NCI-H1930 (cell line): ENCODE results near the gene DNASE1L1.

ENCODE experiments used
- DNase-seq, 2 experiments: peaks; one replicate each; lab custom pipeline; 2025; lab: John Stamatoyannopoulos, UW

Gene DNASE1L1

DNA sequence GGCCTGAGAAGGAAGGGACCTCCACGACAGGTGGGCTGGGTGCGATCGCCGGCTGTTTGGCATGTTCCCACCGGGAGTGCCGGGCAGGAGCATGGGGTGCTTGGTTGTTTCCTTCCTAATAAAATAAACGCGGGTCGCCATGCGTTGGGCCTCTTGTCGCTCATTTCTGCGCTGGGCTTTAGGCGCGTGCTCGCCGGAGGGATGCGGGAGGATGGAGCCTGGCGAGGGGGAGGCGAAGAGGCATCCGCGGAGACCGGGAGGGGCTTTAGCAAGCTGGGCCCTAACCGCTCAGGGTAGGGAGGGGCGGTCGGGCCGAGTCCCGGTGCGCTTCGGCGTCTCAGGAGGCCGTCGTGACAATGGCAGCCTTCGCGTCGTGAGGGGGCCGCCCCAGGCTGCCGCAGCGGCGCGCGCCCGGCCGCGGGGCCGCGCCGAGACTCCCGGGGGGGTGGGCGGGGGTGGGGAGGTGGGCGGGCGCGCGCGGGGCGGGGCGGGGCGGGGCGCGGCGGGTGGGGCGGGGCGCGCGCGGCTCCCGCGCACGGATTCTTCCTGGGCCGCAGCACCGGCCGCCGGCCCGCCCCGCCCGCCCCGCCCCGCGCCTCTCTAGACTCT, 27.4 kb upstream of the DNASE1L1 start:
- DNase-seq = peak; percentile 21 to 57

DNA sequence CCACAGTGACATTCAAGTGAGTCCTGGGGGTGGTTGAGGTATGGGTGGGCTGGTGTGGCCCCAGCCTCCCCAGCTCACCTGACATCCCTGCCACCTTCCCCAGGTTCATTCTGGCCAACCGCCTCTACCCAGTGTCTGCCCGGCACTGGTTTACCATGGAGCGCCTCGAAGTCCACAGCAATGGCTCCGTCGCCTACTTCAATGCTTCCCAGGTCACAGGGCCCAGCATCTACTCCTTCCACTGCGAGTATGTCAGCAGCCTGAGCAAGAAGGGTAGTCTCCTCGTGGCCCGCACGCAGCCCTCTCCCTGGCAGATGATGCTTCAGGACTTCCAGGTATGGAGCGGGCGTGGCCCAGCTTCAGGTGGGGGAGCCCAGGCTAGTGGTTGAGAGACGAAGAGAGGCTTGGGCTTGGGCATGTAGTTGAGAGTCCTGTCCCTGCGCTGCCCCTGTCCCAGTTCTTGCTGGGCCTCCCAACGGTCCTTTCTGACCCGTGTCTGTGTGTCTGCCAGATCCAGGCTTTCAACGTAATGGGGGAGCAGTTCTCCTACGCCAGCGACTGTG, 26.2 kb upstream of the DNASE1L1 start:
- no peak for DNase-seq

DNA sequence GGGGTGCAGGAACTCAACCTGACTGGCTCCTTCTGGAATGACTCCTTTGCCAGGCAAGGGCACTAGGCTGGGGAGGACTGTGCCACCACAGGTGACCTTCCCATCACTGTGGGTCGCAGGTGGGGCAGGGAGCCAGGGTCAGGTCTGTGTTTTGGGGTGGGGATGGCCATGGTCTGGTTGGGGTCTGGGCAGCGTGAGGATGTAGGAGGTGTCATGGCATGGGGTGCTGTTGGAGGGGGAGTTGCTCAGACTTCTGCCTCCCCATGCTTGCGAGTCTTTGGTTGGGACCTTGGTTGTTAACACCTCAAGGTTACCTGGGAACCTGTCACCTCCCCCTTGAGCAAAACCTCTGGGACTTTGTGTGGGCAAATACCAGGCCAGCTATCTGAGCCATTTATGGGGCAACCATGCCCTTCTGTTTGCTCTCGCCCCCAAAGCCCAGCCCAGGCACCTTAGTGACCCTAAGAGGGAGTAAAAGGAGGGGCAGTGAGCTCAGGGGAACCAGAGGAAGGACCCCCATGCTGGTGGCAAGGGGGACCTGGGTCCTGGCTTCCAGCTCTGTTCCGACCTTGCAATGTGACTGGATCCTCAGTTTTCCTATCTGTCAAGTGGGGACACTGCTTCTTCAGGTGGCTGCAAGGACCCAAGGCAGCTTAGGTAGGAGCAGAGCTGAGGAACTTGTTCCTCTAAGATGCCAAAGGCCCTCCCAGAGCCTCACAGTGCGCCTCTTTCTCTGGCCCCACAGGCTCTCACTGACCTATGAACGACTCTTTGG, 25.5 kb upstream of the DNASE1L1 start:
- no peak for DNase-seq

DNA sequence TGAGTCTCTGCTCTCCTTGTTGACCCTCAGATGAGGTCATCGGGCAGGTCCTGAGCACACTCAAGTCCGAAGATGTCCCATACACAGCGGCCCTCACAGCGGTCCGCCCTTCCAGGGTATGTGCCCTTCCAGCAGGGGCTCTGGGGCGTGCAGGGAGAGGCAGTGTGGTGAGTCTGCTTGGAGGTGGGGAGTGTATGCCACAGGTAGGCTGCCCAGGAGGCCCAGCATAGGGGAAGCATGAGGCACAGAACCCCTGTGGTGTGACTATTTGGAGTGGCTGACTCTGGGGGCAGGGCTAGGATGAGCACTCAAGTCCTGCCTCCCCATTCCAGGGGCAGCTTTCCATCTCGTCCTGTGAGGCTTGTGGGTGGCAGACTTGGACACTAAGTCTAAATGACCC, 24.6 kb upstream of the DNASE1L1 start:
- DNase-seq = no peak

DNA sequence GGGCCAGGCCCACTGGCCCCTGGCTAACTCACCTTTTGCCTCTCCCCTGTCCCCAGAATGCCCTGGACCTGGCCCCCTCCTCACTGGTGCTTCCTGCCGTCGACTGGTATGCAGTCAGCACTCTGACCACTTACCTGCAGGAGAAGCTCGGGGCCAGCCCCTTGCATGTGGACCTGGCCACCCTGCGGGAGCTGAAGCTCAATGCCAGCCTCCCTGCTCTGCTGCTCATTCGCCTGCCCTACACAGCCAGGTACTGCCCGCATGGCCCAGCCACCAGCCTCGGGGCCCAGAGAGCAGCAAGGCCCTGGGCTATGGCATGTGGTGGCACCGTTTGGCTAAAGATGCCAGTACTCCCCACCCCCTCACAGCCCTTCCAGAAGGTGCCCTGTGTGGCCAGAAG, 23.2 kb upstream of the DNASE1L1 start:
- no peak for DNase-seq

DNA sequence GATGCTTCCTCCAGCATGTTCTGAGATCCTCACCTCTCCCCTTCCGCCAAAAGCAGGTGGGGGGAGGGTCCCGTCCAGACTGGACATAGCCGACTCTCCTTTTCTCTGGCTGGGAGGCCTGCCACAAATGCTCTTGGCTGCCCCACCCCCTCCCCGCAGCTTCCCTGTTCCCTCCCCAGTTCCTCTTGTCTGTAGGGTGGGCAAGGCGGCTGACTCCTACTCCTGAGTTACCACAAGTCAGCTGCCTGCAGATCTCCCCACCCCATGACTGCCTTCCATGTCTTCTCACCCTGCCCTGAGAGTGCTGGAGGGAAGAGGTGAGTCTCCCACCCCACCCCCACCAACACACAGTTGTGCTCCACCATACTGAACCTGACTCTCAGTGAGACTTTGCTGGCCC, 22.3 kb upstream of the DNASE1L1 start:
- no peak for DNase-seq

DNA sequence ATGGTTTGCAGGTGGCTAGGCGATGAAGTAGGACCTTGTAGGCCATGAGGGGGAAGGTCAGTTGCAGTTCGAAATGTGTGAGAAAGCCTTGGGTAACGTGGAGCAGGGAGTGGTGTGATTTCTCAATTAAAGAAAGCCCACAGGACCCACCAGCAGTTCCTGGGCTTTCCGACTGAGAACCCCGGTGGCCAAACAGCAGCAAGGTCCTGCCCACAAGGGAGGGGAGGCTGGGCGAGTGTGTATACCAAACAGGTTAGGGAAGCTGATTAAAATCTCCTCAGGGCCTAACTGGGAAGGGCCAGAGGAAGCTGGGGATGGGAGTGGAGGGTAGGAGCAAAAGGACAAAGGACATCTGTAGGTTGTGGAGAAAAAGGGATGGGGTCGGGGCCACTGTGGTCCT, 21.9 kb upstream of the DNASE1L1 start:
- no peak for DNase-seq

DNA sequence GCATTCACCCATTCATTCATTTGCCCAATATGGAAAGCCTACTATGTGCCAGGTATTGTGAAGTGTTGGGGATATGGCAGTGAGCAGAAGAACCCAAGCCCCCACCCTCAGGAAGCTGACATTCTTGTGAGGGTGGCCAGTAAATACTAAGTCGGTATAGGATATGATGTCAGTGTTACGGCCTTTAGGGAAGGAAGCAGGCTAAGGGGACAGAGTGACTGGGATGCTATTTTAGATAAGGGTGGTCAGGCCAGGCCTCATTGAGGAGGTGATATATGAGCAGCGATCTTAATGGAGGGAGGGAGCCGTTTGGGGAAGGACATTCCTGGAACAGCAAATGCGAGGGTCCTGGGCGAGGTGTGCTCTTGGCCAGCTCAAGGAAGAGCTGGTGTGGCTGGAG, 21.4 kb upstream of the DNASE1L1 start:
- no peak for DNase-seq

DNA sequence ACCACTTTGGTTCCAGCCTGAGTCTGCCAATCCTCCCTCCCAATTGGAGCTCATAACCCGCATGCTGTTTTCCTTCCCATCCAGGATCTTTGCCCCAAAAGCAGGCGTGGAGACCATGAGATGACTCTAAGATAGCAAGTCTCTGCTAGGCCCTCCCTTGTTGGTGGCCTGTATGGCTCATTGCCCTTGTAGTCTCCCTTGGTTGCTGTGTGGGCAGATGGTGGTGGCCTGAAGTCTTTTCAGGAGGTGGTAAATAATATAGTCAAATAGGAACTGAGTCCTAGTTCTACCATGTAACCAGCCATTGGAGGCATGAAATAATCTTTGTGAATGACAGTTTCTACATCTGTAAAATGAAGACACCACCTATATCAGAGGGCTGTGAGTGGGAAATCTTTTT, 20.7 kb upstream of the DNASE1L1 start:
- no peak for DNase-seq

DNA sequence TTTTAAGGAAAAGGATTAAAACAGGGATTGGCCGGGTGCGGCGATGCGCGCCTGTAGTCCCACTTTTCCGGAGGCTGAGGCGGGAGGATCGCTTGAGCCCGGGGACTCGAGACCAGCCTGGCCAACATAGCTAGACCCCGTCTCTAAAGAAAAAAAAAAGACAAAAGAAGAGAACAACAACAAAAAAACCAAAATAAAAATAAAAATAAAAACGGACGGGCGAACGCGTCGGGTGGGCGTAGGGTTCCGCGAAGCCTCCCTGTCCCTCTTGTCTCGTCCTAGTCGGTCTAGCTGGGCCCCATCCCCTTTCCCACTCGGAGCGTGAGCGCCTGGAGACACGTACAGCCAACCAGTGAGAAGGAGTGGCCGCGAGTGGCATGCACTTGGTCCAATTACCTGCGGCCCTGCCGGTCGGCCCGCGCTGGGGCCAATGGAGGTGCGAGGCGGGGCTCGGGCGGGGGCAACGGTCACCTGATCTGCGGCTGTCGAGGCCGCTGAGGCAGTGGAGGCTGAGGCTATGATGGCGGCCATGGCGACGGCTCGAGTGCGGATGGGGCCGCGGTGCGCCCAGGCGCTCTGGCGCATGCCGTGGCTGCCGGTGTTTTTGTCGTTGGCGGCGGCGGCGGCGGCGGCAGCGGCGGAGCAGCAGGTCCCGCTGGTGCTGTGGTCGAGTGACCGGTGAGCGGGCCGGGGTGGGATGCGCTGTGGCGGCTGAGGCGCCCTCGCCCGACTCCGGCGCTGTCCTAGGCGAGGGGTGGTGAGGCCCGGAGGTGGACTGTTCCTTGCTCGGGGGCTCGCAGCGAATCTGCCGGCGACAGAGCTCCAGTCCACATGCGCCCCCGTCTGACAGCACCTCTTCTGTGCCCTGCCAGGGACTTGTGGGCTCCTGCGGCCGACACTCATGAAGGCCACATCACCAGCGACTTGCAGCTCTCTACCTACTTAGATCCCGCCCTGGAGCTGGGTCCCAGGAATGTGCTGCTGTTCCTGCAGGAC, 19.4 kb upstream of the DNASE1L1 start, which contains the start of gene ATP6AP1:
ATP6AP1 (plus strand) TSS at position 502 of the 996 bp plus-strand sequence; CDS start at position 518, 16 bp downstream.
- peak; percentile 87 to 88 for DNase-seq

DNA sequence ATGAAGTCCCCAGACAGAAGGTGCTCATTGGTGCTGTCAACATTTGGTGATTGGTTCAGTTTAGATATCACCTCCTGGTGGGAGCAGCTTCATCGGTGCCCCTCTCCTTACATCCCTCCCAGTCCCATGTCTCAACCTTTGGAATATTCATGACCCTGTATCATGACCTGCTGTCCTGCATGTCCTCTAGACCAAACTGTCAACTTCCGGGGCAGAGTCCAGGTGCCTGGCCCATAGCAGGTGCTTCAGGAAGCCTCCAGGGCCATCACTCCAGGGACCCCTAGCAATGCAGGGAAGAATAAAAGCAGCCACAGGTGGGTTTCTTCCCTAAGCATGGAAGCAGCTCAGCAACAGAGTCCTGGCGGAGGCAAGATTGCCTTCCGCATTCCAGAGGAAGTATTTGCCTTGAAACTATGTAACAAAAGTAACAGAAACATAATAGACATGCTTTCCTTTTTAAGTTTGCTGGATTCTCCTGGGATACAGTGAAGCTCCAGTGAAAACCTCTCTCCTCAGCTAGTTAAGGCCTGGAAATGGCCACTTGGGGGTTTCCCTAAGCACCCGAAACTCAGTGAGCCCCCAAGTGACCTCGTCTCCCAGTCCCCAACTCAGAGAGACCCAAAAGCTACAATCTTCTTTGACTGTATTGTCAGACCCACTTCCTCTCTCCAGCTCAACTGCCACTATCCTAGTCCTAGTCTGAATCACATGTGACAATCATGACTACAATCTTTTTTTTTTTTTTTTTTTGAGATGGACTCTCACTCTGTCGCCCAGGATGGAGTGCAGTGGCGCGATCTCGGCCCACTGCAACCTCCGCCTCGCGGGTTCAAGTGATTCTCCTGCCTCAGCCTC, 18.1 kb upstream of the DNASE1L1 start:
- no peak for DNase-seq

DNA sequence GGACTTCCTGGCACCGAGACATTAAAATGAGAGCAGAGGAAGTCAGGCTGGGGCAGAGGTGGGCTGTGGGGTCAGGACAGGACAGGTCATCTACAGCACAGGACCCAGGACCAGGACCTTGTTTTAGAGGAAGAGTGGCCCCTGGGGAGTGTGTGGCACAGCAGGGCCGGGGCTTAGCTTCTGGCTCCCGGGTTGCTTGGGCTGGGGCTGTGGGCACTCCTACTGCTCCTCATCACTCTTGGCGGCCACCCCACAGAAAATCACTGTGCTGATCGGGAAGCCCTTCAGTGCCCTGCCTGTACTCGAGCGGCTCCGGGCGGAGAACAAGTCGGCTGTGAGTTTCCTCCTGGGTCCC, 11.3 kb upstream of the DNASE1L1 start:
- DNase-seq = no peak

DNA sequence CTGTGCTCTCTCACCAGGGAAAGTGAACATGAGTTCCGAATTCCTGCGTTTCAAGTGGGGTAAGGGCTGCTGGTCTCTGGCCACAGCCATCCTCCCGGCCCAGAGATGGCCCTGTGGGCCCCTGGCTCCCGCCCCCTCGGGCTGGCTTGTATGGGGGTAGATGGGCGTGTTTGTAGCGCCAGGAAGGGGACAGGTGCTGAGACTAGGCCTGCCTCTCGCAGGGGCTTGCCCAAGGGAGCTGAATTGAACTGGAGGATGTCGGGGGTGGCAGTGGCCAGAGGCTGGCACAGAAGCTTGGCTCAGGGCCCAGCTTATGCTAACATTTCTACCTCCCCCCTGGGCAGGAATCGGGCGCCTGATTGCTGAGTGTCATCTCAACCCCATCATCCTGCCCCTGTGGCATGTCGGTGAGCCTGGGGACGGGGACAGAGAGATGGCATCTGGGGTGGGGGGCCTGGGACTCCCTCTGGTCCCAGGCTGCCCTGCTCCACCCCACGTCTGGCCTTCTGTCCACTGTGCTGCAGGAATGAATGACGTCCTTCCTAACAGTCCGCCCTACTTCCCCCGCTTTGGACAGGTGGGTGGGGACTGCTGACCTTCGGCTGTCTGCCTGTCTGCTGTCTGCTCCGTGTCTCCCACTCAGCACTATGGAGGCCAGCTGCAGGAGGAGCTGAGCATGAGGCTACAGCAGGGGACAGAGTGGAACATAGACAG, 10.8 kb upstream of the DNASE1L1 start:
- no peak for DNase-seq

DNA sequence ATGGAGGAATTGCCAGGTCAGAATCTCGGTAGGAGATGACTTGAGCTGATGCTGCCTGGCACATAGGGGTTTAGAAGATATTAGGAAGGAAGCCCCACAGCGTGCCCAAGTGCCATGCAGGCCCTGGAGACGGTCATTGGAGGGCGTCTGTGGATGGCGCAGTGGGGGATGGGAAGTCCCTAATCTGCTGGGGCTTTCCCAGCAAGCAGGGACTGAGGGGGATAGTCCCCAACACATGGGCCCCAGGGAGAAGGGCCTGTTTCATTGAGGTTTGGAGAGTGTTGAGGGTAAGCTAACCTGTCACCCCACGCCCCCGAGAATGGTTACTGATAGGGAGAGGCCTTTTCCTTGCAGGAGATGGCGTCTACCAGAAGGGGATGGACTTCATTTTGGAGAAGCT, 10.1 kb upstream of the DNASE1L1 start:
- no peak for DNase-seq

DNA sequence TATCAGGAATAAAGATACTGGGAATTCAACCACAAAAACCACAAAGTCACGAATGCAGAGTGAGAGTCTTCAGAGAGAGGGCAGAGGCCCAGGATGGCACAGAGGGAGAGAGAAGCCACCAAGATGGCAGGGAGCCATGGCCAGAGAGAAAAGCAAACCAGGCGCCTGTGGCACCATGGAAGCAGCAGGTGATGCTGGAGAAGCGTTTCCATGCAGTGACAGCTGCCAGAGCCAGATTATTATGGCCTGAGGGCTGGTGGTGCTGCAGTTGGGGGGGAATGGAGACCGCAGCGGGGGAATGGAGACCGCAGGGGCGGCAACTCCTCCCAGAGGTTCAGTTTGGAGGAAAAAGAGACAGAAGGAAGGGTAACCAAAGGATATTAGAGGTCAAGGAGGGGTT, 8.1 kb upstream of the DNASE1L1 start:
- no peak for DNase-seq

DNA sequence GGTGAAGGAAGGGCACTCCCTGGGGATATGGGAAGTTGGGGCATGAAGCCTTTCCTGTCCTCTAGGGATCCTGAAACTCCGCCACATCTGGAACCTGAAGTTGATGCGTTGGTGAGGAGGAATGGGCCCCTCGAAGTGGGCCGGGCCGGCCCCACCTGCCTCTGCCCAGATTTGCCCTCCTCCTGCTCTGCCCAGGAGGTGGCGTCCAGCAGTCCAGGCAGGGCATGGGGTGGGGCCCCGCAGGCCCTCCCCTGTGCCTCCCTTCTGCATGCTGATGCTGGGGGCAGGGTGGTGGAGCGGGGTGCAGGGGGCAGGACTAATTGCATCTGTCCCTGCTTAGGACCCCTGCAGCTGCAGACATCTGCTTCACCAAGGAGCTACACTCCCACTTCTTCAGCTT, 4.1 kb upstream of the DNASE1L1 start:
- no peak for DNase-seq

DNA sequence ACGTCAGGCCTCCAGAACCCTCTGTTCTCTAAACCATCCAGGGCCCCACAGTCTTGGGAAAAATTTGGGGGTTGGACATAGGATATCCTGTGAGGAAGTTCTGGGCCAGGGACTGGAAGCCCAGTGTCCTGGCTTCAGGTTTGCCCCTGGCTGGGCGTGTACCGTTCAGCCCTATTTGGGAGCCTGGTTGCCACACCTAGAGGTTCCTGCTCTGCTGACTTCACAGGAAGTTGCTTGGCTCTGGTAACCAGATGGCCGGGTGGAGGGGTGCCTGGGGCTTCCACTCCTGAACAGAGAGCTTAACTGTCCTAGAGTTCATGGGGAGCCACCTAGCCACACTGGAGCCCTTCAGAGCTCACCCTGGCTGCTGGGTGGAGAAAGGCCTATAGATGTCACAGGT, 3.4 kb upstream of the DNASE1L1 start:
- DNase-seq = no peak

DNA sequence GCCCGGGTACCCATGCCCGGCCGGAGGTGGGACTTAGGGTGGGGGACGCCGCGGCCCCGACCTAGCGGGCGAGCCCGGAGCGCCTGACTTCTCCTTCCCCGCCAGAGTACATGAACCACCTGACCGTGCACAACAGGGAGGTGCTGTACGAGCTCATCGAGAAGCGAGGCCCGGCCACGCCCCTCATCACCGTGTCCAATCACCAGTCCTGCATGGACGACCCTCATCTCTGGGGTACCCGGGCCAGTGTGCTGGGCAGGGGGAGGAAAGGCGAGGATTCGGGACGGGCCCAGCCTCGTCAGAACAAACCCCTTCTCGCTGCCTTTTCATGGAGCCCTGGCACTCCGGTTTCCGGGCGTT, 2.9 kb upstream of the DNASE1L1 start:
- peak; percentile 42 to 53 for DNase-seq

DNA sequence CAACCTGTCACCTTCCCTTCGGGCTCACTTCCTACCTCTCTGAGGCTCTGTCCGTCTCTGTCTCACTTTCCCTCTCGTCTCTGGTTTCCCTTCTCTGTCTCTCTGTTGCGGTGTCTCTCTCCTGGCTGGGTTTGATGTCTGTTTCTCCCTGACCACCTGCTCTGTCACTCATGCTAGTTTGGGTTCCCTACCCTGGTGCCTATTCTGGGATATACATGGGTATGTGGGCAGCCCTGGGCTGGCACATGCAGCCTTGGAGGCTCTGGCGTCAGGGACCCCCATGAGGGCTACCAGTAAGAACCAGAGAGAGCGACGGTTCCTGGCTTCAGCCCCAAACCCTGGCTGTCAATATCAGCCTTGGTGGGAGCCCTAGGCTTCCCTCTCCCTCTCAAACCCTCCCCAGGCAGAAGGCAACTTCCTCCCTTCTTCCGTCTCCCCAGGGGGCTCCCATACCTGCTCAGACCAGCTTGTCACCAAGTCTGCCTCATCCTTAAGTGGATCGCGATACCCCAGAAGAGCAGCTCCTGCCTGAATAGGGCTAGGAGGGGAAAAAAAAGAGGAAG, 314 bp downstream of the DNASE1L1 start:
- DNase-seq = no peak

DNA sequence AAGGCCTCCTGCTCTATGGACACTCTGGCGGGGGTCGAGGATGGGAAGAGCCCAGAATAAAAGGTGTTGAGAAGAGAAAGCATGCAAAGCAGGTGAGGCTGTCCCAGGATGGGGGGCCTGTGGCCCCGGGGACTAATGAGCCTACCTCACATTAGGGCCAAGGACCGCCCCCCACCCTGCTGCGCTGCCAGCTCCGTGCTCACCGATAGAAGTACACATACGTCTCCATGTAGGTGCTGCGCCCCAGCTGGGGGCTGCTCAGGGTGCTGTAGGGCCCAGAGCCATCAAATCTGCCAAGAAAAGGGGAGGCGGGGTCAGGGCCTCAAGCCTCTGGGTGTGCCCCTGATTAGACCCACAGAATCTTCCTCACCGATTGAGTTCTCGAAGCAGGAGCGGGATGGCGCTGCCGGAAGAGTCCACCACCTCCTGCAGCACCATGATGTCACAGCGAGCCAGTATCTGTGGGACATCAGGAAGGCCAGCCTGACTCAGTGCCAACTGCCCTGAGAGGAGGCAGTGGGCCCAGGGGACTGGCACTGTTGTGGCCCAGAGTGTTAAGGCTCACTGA, 4.3 kb downstream of the DNASE1L1 start:
- no peak for DNase-seq
